Fibroblast of the conjunctiva (primary cell): ENCODE measurements around the gene MTMR8.

ENCODE experiments used
- DNase-seq: peaks from one replicate; pipeline ENCODE4 v3.0.0-alpha.2; 2010; ENCODE audit warnings: low read depth

The MTMR8 gene

DNA sequence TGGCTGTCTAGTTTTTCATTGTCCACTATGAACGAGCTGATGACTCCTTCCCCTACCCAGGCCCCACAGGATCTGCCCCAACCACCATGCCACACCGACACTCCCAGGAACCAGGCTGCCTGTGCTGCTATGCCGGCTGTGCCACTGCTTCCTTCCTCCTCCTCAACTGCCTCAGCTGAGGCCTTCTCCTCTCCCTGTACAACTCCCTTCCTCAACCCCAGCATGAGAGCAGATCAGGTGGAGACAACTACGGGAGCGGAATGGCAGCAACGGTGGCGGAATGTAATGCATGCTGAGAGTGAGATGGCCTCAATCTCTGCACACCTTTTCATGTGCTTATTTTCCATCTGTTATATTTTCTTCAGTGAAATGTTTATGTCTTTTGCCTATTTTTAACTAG is 88.5 kb downstream of the MTMR8 start:
- DNase-seq, result no peak

DNA sequence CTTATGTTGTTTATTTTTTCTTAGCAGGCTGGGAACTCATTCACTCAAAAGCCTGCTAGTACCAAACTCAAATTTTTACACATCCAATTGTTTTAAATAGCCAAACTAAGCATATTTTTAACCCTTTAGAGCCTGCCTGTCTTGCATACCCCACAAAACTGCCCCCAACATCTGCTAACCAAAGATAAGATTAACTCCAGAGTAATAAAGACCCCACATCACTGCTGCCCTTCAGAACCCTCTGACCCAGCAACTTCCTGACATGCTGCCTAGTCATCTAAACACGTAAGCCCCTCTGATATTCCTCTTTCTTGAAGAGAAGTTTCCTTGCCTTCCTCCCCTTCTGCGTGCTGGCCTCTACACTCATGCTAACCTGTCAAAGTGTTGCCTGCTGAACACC is 104.1 kb downstream of the MTMR8 start:
- no peak for DNase-seq

DNA sequence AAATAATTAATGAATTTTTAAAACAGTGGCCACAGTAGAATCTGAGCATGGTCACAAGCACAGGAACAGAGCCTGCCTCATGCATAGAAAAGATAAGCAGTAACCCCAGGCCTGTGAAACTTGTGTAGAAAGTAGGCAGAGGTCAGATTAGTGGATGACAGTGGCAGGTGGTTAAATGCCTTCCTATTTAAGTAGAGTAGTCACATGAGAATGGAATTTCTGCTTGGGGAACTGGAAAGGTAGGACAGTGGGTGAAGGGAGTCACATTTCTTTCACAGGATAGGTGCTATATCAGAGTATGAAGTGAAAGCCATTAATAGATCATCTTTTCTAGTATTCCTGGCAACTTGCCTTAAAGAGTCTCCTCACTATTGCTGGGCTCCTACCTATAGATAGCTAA is 130.0 kb downstream of the MTMR8 start:
- no peak for DNase-seq

DNA sequence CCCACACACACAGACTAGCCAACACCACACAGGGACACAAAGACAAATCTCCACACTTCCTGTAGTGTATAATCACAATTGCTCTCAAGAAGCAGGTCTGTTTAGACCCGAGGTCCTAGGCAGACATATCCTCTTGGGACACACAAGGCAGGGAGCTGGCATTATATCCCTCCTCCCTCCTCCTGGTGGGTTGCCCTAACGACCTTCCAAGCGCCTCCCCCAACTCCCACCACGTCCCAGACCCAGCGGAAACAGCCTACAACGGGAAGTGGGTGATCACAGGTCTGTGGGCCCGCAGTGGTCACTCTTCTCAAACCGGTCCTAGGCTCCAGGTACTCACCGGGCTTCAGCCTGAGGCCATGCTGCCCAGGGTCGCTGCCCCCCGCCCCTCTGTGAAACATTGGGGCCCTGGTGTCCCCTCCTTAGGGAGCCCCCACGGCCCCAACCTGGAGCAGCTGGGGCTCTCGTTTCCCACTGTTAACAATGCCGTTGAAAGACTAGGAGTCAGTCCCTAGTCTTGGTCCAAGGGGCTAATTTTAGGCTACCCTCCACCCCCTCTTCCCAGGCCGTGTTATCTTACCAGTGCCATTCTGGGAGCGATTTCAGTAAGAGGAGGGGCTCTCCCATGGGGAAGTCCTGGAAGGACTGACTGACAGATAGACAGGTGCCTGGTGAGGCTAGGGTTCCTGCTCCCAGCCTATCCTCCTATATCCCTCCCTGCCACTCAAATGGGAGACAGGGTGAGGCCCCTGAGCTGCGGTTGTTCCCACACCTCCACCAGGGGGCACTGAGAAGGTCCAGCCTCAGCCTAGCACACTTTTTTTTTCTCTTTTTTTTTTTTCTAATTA is 164.9 kb downstream of the MTMR8 start, which contains the start of gene ASB12:
TSS of gene ASB12 (minus strand) at position 485 of the 848 bp plus-strand sequence. CDS start 4,957 bp downstream, outside the sequence.
- DNase-seq, result no peak

DNA sequence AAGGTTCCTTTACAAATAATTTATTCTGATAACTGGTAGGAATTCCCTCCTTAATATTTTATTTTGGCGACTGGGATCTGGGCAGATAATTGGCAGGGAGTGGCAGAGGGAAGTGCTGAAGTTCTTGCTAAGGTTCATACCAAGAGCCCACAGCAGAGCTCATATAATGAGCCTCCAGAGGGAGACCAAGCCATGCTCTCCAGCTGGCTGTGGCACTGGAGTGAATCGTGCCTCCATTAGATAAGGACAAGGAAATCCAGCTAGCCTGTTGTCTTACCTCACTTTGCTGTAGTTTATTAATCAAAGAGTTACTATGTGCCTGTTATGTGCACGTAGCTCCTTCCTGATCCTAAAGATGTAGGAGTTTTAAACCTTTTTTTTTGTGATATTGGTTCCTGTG is 166.1 kb downstream of the MTMR8 start:
- DNase-seq, result no peak
